ENCODE measurements around the gene AKR1C1. TPM values are rescaled to one million over a fixed set of nuclear protein-coding genes. Genes with fewer than 3 reads are reported as not detected.
"Not testable (repeated sequence)": the region's sequence is repeated elsewhere in the genome, so short reads cannot be mapped to it uniquely, and the experiment has no call there.

The AKR1C1 gene
- total RNA-seq, 2 donors from 2014 or later, result 4.3 to 13.0 TPM

DNA sequence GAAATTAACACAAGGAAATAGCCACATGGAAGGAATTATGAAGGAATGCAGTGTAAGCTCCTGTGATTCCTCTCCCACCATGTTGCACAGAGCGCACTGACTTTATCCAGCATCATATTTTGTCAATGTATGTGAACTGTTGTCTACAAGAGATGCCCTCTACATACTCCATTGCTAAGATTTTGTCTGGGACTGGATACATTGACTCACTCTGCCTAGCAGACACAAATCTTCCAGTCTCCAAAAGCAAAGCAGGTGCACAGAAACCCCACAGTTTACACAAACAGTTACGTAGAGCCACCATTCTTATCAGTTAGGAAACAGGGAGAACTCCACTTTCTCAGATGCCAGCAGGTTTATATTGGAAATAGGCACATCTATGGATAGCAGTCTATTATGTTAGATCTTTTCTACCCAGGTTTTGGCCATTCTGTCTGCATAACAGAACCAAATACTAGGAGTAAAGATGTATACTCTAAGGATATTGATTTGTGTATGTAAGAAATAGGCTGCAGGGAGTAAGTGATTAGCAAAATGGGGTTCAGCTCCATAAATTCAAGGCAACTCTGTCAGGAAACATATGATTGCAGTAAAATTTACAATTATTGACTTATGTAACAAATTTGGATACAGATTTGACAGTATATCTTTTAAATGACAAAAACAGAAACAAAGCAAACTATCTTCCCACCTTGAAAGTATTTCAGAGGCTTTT lies 39.0 kb downstream of the AKR1C1 start:
- Histone ChIP-seq H3K4me1 (no peaks in the 10 kb centered on the region), H3K27ac (no peak overlapping the region), H3K9me3 (no peaks in the 10 kb centered on the region), H3K9ac (ENCODE audit: low read depth in 2 of 2, low read length in 2 of 2) (no peak overlapping the region), H3K27me3 (no peaks in the 10 kb centered on the region), H3K4me3 (no peak overlapping the region), H3K36me3 (no peaks in the 10 kb centered on the region)
- DNase-seq, result no peak
- TF ChIP-seq, protein P1, sequence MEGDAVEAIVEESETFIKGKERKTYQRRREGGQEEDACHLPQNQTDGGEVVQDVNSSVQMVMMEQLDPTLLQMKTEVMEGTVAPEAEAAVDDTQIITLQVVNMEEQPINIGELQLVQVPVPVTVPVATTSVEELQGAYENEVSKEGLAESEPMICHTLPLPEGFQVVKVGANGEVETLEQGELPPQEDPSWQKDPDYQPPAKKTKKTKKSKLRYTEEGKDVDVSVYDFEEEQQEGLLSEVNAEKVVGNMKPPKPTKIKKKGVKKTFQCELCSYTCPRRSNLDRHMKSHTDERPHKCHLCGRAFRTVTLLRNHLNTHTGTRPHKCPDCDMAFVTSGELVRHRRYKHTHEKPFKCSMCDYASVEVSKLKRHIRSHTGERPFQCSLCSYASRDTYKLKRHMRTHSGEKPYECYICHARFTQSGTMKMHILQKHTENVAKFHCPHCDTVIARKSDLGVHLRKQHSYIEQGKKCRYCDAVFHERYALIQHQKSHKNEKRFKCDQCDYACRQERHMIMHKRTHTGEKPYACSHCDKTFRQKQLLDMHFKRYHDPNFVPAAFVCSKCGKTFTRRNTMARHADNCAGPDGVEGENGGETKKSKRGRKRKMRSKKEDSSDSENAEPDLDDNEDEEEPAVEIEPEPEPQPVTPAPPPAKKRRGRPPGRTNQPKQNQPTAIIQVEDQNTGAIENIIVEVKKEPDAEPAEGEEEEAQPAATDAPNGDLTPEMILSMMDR (IDR thresholded peaks at IDR 0.05), result no peak
- intact Hi-C loops (cut with DNase I), result no loop called here

DNA sequence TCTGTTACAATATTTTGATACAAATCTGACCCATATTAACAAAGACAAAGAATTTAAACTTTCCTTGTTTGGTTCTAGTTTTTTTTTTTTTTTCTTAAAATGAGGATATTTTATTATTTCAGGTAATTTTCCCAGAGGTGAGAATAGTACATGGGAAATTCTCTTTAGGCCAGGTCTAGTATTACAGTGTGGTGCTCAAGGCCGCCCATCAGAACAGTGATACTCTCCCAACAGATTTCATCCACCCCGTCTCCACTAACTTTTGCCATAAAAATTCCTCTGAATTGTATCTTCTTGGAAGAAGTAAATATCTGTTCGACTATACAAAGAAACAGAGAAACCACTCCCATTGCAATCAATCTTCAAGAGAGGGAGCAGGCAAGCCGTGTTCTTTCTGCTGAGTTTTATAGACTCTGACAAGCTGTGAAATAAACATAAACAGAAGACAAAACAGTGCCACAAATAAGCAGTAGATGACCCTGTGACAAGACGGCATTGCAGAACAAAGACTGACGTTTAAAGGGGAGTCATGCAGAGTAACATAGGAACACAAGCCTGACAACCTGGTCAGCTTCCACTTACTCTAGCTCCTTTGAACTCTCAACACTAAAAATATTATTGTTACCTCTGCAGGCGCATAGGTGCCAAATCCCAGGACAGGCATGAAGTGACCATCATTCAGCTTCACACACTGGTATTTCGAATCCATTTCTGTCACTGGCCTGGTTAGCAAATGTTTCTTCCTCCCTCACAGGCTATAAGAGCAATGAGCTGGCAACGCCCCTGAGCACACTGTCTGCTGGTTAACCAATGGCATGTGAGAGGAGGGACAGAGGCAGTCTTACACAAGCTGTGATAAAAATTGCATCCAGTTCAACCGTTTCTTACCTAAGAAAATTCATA lies 40.2 kb downstream of the AKR1C1 start, which contains the start of gene AKR1C2:
Gene AKR1C2 (minus strand): TSS at position 731 of the 903 bp plus-strand sequence. CDS start 22 bp downstream, at position 709.
- H3K27ac ChIP-seq; H3K4me3 ChIP-seq; intact Hi-C loops (cut with DNase I); H3K36me3 ChIP-seq; H3K4me1 ChIP-seq; H3K9ac ChIP-seq (ENCODE audit: low read depth in 2 of 2, low read length in 2 of 2); H3K9me3 ChIP-seq; H3K27me3 ChIP-seq; DNase-seq: not testable (repeated sequence)

GRCh38 chr10:5004030-5004385 lies 40.8 kb downstream of the AKR1C1 start:
- intact Hi-C loops (cut with DNase I), result not testable (repeated sequence)

GRCh38 chr10:5004501-5004900 lies 41.3 kb downstream of the AKR1C1 start:
- intact Hi-C loops (cut with DNase I); H3K9ac ChIP-seq (ENCODE audit: low read depth in 2 of 2, low read length in 2 of 2); H3K4me1 ChIP-seq; DNase-seq; H3K27me3 ChIP-seq; H3K36me3 ChIP-seq; H3K9me3 ChIP-seq; H3K27ac ChIP-seq; H3K4me3 ChIP-seq: not testable (repeated sequence)

More at GRCh38 chr10:5004030-5004385, 40.8 kb downstream of the AKR1C1 start:
- H3K36me3 ChIP-seq; DNase-seq; H3K4me3 ChIP-seq; H3K27me3 ChIP-seq; H3K9me3 ChIP-seq; H3K4me1 ChIP-seq; H3K9ac ChIP-seq (ENCODE audit: low read depth in 2 of 2, low read length in 2 of 2); H3K27ac ChIP-seq: not testable (repeated sequence)

DNA sequence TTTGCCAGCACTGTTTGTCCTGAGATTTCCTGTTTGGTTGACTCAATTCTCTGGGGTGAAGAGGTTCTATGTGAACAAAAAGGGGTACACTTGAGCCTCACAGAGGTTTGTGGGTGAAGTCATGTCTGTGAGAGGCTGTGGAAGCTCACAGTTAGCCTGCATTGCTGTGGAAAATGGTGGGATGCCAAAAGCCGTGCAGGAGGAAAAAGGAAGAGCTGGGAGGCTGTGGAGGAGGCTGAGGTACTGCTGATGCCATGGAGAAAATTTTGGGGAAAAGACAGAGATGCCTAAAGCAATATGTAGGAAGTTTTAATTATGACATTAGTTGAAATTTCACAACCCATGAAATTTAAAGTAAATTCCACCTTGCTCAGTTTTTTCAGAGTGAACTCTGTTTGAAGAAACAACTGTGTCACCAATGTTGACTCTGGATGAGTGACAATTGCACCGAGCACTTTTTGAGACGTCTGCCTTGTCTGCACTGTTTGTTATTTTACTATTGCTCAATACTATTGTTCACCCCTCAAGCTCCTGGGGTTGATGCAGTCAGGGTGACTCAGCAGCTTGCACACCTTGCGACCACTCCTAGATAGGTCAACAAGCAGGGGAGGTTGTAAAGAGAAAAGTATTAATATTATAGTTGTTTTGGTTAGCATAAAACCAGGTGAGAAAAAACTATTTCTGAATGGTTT lies 45.8 kb downstream of the AKR1C1 start:
- H3K9ac ChIP-seq (ENCODE audit: low read depth in 2 of 2, low read length in 2 of 2); H3K4me1 ChIP-seq; H3K9me3 ChIP-seq; H3K27me3 ChIP-seq; H3K36me3 ChIP-seq; DNase-seq; H3K4me3 ChIP-seq; intact Hi-C loops (cut with DNase I); H3K27ac ChIP-seq: not testable (repeated sequence)

DNA sequence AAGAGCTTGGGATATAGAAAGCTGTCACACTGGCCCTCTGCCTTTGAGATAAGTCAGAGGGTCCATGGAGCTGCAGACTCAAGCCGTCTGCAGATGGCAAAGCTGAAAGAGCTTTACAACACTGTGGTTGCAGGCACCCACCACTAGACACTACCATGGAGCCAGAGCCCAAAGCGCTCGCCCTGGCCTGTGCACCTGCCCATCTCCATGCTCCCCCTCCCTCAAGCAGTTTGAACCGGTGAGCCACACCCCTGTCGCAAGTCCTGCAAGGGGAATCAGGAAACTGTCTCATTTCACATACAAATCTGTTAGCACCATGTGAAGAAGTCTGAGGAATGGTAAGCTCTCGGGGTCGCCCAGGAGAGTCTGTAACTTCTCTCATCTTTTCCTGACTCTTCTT lies 46.8 kb downstream of the AKR1C1 start:
- H3K4me1 ChIP-seq; H3K27ac ChIP-seq; DNase-seq; H3K4me3 ChIP-seq; intact Hi-C loops (cut with DNase I); H3K9ac ChIP-seq (ENCODE audit: low read depth in 2 of 2, low read length in 2 of 2); H3K9me3 ChIP-seq; H3K27me3 ChIP-seq; H3K36me3 ChIP-seq: not testable (repeated sequence)

GRCh38 chr10:5011392-5011791 lies 48.2 kb downstream of the AKR1C1 start:
- H3K4me3 ChIP-seq; H3K27me3 ChIP-seq; DNase-seq; H3K9me3 ChIP-seq; H3K27ac ChIP-seq; H3K36me3 ChIP-seq; H3K9ac ChIP-seq (ENCODE audit: low read depth in 2 of 2, low read length in 2 of 2); intact Hi-C loops (cut with DNase I); H3K4me1 ChIP-seq: not testable (repeated sequence)

DNA sequence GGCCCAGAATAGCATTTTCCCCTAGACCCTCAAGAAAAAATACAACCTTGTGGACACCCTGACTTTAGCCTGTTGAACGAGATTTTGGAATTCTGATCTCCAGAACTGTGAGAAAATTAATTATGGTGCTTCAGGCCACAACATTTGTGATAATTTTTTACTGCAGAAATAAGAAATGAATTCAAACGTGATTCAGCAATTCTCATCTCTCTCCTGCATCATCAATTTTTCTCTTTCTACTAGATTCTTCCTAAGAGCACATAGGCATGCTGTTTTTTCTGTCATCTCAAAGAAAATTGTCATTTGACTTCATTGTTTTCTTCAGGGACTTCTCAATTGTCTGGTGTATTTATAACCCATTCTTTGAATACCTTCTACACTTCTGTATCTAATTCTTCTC lies 49.4 kb downstream of the AKR1C1 start:
- Histone ChIP-seq H3K4me3 (no peak overlapping the region), H3K9me3 (no peaks in the 10 kb centered on the region), H3K4me1 (no peaks in the 10 kb centered on the region), H3K36me3 (no peaks in the 10 kb centered on the region), H3K27ac (no peak overlapping the region), H3K9ac (ENCODE audit: low read depth in 2 of 2, low read length in 2 of 2) (no peak overlapping the region), H3K27me3 (no peaks in the 10 kb centered on the region)
- DNase-seq, result no peak
- intact Hi-C loops (cut with DNase I), result no loop called here
- TF ChIP-seq, protein P1 (IDR thresholded peaks at IDR 0.05), result no peak
